ENCODE measurements around the gene ADGRG2. TPM values are rescaled to one million over a fixed set of nuclear protein-coding genes. Genes with fewer than 3 reads are reported as not detected.

The ADGRG2 gene
- total and polyA plus RNA-seq, 2 of the 13 experiments (the other 11 are each of a cell fraction or from before 2014, with no cell fraction given), result not detected

GRCh38 chrX:19059067-19059466 lies 63.2 kb downstream of the ADGRG2 start:
- no peaks in the 10 kb centered on the region for H3K36me3 ChIP-seq (replicated peaks in 1 of 2; ENCODE audit: control insufficient read depth in 1 of 2, insufficient read depth in 2 of 2, low read length in 2 of 2)
- ATAC-seq (no peak), FAIRE-seq (no peak), DNase-seq (ENCODE audit: low spot score) (no peak)
- H3K27me3 ChIP-seq (ENCODE audit: control insufficient read depth in 1 of 2, insufficient read depth in 2 of 2, low read length in 2 of 2), result no peaks in the 10 kb centered on the region
- H3K9me3 ChIP-seq (ENCODE audit: low read length), result no peaks in the 10 kb centered on the region
- H3K4me1 ChIP-seq (ENCODE audit: insufficient read depth, low read length), result no peaks in the 10 kb centered on the region
- no peak overlapping the region for H3K27ac ChIP-seq (ENCODE audit: extremely low read length, insufficient read depth, low read length)
- no peaks in the 10 kb centered on the region for H4K20me1 ChIP-seq (ENCODE audit: insufficient read depth, low read length)
- TF ChIP-seq ZKSCAN8 (CRISPR knock-in tag; IDR thresholded peaks at IDR 0.05; ENCODE audit: borderline replicate concordance) (no peak), TFDP2 (CRISPR knock-in tag; IDR thresholded peaks at IDR 0.05) (no peak), CBFB (CRISPR knock-in tag; IDR thresholded peaks at IDR 0.05) (no peak), DNMT1 (CRISPR knock-in tag; IDR thresholded peaks at IDR 0.05) (no peak), ZNF383 (CRISPR knock-in tag; IDR thresholded peaks at IDR 0.05; ENCODE audit: borderline replicate concordance) (no peak), ZNF225 (CRISPR knock-in tag; IDR thresholded peaks at IDR 0.05) (no peak), THYN1 (CRISPR knock-in tag; IDR thresholded peaks at IDR 0.05; ENCODE audit: borderline replicate concordance, low read depth) (no peak), MAX (IDR thresholded peaks at IDR 0.05) (no peak), ZNF652 (CRISPR knock-in tag; IDR thresholded peaks at IDR 0.05; ENCODE audit: borderline replicate concordance, low read depth) (no peak), ZNF784 (CRISPR knock-in tag; IDR thresholded peaks at IDR 0.05; ENCODE audit: borderline replicate concordance) (no peak), ZNF691 (CRISPR knock-in tag; IDR thresholded peaks at IDR 0.05; ENCODE audit: borderline replicate concordance, low read depth) (no peak), ZNF232 (CRISPR knock-in tag; IDR thresholded peaks at IDR 0.05; ENCODE audit: borderline replicate concordance) (no peak), HNF4A (CRISPR knock-in tag; IDR thresholded peaks at IDR 0.05) (no peak), ZMYM3 (CRISPR knock-in tag; IDR thresholded peaks at IDR 0.05) (no peak), POGK (CRISPR knock-in tag; conservative IDR thresholded peaks at IDR 0.05) (no peak), ZNF335 (CRISPR knock-in tag; IDR thresholded peaks at IDR 0.05) (no peak), HMG20B (CRISPR knock-in tag; conservative IDR thresholded peaks at IDR 0.05) (no peak), GATAD2A (CRISPR knock-in tag; IDR thresholded peaks at IDR 0.05) (no peak)
- ChIA-PET CTCF (ENCODE audit: low intra/inter-chr PET ratio, low total read pairs) (no interaction called here), POLR2A (no interaction called here)
- H3K79me2 ChIP-seq (ENCODE audit: insufficient read depth, low read length), result no peaks in the 10 kb centered on the region
- 94% methylated on average over 6 of the region's 6 CpGs for WGBS (ENCODE audit: low lambda C conversion rate)
- H3K9ac ChIP-seq (ENCODE audit: insufficient read depth, low read depth, low read length), result no peak overlapping the region
- H3K4me2 ChIP-seq (ENCODE audit: low read depth, low read length), result no peak overlapping the region
- no TSS peak for BruUV-seq (replicated peaks)
- no peak overlapping the region for H3K4me3 ChIP-seq (replicated peaks in 1 of 3; ENCODE audit: insufficient read depth in 1 of 3, low read depth in 2 of 3, low read length in 3 of 3)
- intact Hi-C loops (cut with micrococcal nuclease; ENCODE audit: unreplicated experiment) (no loop called here), in situ Hi-C loops (cut with HindIII; ENCODE audit: extremely low pct_ligation_motif_present, low pct_unique_long_range_greater_than_20kb) (no loop called here)
- H2AFZ ChIP-seq (ENCODE audit: low read length), result no peak overlapping the region

Data from HepG2 (cell line).